Mesendoderm (in vitro differentiated cells): ENCODE results near the gene RABGEF1.
"Not testable (repeated sequence)": the region's sequence is repeated elsewhere in the genome, so short reads cannot be mapped to it uniquely, and the experiment has no call there.

Experiments
- DNase-seq: peaks from one replicate; pipeline ENCODE4 v3.0.0; 2013
- H2AK5ac ChIP-seq: 2 replicates; pipeline ENCODE4 v1.6.1; 2013; ENCODE audit warnings: low read length, inconsistent platforms
- H2BK120ac ChIP-seq: 2 replicates; pipeline ENCODE4 v1.6.1; 2013; ENCODE audit warnings: low read depth, mild to moderate bottlenecking, low read length, moderate library complexity, mixed read lengths
- H2BK15ac ChIP-seq: replicated peaks from 2 replicates; pipeline ENCODE4 v1.6.1; 2013; ENCODE audit warnings: low read depth, mild to moderate bottlenecking, moderate library complexity
- H2BK5ac ChIP-seq: 2 replicates; pipeline ENCODE4 v1.6.1; 2013; ENCODE audit warnings: low read length, inconsistent platforms
- H3K18ac ChIP-seq: 2 replicates; pipeline ENCODE4 v1.6.1; 2013; ENCODE audit warnings: mild to moderate bottlenecking, low read length, mixed read lengths
- H3K23ac ChIP-seq: one replicate; pipeline ENCODE4 v1.6.1; 2013; ENCODE audit warnings: low read length
- H3K27ac ChIP-seq: 2 replicates; pipeline ENCODE4 v1.5.1; 2013; ENCODE audit warnings: low read depth, mild to moderate bottlenecking, inconsistent platforms, low read length, moderate library complexity
- H3K27me3 ChIP-seq: 2 replicates; pipeline ENCODE4 v1.6.1; 2013; ENCODE audit warnings: low read length, control low read depth, mild to moderate bottlenecking, inconsistent platforms; ENCODE audit not compliant: insufficient read depth, poor library complexity
- H3K36me3 ChIP-seq: 2 replicates; pipeline ENCODE4 v1.6.1; 2013; ENCODE audit warnings: low read length, inconsistent platforms; ENCODE audit not compliant: control insufficient read depth, insufficient read depth
- H3K4ac ChIP-seq: one replicate; pipeline ENCODE4 v1.6.1; 2013; ENCODE audit warnings: low read depth, mild to moderate bottlenecking, low read length, moderate library complexity
- H3K4me1 ChIP-seq: 2 replicates; pipeline ENCODE4 v1.6.1; 2013; ENCODE audit warnings: low read depth, low read length, inconsistent platforms; ENCODE audit not compliant: control insufficient read depth
- H3K4me2 ChIP-seq: 2 replicates; pipeline ENCODE4 v1.6.1; 2013; ENCODE audit warnings: low read length
- H3K4me3 ChIP-seq: 2 replicates; pipeline ENCODE4 v1.5.1; 2013; ENCODE audit warnings: mild to moderate bottlenecking, low read length
- H3K56ac ChIP-seq: one replicate; pipeline ENCODE4 v1.6.1; 2013; ENCODE audit warnings: low read length
- H3K79me1 ChIP-seq: 2 replicates; pipeline ENCODE4 v1.6.1; 2013; ENCODE audit warnings: low read length, inconsistent platforms
- H3K79me2 ChIP-seq: 2 replicates; pipeline ENCODE4 v1.6.1; 2013; ENCODE audit warnings: mild to moderate bottlenecking, low read length; ENCODE audit not compliant: control insufficient read depth, insufficient read depth
- H3K9ac ChIP-seq: 2 replicates; pipeline ENCODE4 v1.6.1; 2013; ENCODE audit warnings: low read length, inconsistent platforms
- H4K5ac ChIP-seq: one replicate; pipeline ENCODE4 v1.6.1; 2013; ENCODE audit warnings: low read length
- H4K8ac ChIP-seq: one replicate; pipeline ENCODE4 v1.6.1; 2013; ENCODE audit warnings: low read depth, mild to moderate bottlenecking, control low read depth, low read length, moderate library complexity
- WGBS: extraction: QIAGEN DNeasy Blood & Tissue Kit; methylation state at CpG from one replicate; pipeline ENCODE4 v1.1.7; 2013; ENCODE audit warnings: low lambda C conversion rate, missing lambda C conversion rate; ENCODE audit not compliant: insufficient coverage; ENCODE audit errors: extremely low coverage; 5-methylcytosine and 5-hydroxymethylcytosine counted together

Gene RABGEF1

DNA sequence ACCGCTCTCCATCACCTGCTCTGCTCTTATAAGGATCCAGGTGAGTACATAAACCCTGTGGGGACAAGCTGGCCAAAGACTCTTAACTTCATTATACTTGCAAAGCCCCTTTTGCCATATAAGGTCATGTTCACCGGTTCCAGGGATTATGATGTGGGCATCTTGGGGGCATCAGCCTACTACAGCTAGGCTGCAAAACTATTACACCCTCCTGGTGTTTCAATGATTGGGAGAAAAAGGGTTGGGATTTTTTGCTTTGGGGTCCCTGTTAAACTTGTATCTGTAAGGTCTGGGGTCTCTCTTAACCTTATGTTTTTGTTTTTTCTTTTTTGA, 107.0 kb downstream of the RABGEF1 start:
- not testable (repeated sequence) for H2BK5ac ChIP-seq, H3K4me2 ChIP-seq, DNase-seq, H3K36me3 ChIP-seq, H3K27ac ChIP-seq, H2BK15ac ChIP-seq, H3K4me1 ChIP-seq, H4K8ac ChIP-seq, H3K27me3 ChIP-seq, H2AK5ac ChIP-seq, H3K4ac ChIP-seq, H2BK120ac ChIP-seq, H3K79me2 ChIP-seq, H3K56ac ChIP-seq, H3K23ac ChIP-seq, H3K79me1 ChIP-seq, H3K18ac ChIP-seq, H3K4me3 ChIP-seq, H3K9ac ChIP-seq, H4K5ac ChIP-seq
- WGBS = no CpG with 5 or more reads among the region's 2 CpGs

DNA sequence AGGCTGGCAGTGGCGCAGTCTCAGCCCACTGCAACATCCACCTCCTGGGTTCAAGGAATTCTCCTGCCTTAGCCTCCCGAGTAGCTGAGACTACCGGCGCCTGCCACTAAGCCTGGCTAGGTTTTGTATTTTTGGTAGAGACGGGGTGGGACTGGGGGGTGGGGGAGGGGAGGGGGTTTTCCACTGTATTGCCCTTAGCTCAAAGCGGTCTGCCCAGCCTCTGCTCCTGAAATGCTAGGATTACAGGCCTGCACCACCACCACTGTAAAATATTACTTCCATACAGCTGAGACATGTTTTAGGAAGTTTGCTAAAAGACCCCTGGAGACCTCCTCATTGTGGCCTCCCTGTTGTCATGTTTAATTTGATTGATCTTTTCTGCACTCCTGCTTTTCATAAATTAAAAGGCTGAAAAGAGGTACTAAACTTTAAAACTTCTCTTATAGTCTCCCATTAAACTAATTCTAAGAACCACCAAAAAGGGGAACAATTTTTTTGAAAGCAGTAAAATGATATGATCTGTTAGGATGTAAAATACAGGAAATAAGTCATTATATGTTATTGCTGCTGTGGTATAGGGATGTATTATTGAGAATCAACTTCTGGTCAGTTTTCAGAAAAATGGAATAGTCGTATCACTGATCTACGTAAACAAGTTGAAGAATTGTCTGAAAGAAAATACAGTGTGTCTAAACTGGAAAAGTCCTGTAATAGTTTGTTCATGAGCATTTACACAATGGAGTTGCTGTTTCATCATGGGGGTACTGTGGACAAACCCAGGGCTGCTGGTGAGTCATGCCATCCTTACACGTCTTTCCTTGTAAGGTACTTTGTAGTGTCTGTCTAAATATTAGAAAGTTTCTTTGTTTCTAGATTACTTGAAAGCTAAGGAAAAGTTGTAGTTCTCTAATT, 107.6 kb downstream of the RABGEF1 start:
- Histone ChIP-seq H3K36me3 (no peaks in the 10 kb centered on the region), H3K56ac (peak overlapping the region; percentile 25), H3K79me1 (no peaks in the 10 kb centered on the region), H3K4me1 (no peaks in the 10 kb centered on the region), H3K79me2 (no peaks in the 10 kb centered on the region), H4K5ac (no peak overlapping the region), H3K4me2 (no peak overlapping the region), H4K8ac (no peak overlapping the region), H3K27me3 (no peaks in the 10 kb centered on the region), H2AK5ac (no peak overlapping the region), H3K27ac (no peak overlapping the region), H2BK120ac (no peak overlapping the region), H3K23ac (no peak overlapping the region), H3K9ac (no peak overlapping the region), H2BK15ac (no peak overlapping the region), H3K4ac (no peak overlapping the region), H3K4me3 (no peak overlapping the region), H2BK5ac (no peak overlapping the region), H3K18ac (no peak overlapping the region)
- no CpG with 5 or more reads among the region's 9 CpGs for WGBS
- peak; percentile 51 for DNase-seq

DNA sequence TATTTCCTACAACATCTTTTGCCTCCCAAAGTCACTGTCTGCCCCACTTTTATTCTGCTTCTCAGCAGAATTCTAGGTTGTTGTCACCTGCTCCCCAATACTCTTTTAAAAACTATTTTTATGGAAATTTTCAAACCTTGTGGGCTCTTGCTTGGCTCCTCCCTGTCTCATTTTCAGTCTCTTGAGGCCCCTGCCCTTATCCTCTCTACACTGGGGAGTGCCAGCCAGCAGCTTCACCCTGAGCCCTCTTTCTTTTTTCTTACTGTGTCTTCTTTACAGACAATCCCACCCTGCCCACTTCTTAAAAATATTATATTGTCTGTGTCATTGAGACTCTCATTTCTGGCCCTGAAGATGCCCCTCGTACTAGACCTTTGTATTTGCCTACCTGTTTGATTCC, 118.8 kb downstream of the RABGEF1 start:
- Histone ChIP-seq H4K8ac (no peak overlapping the region), H3K9ac (no peak overlapping the region), H3K18ac (no peak overlapping the region), H3K36me3 (no peaks in the 10 kb centered on the region), H3K4ac (no peak overlapping the region), H3K4me1 (no peaks in the 10 kb centered on the region), H3K23ac (no peak overlapping the region), H3K27ac (no peak overlapping the region), H3K79me2 (no peaks in the 10 kb centered on the region), H3K4me2 (no peak overlapping the region), H2BK15ac (no peak overlapping the region), H4K5ac (no peak overlapping the region), H2BK5ac (no peak overlapping the region), H2AK5ac (no peak overlapping the region), H2BK120ac (no peak overlapping the region), H3K4me3 (no peak overlapping the region), H3K56ac (no peak overlapping the region), H3K27me3 (no peaks in the 10 kb centered on the region), H3K79me1 (no peaks in the 10 kb centered on the region)
- DNase-seq = no peak
- WGBS = no CpG with 5 or more reads among the region's 1 CpG

DNA sequence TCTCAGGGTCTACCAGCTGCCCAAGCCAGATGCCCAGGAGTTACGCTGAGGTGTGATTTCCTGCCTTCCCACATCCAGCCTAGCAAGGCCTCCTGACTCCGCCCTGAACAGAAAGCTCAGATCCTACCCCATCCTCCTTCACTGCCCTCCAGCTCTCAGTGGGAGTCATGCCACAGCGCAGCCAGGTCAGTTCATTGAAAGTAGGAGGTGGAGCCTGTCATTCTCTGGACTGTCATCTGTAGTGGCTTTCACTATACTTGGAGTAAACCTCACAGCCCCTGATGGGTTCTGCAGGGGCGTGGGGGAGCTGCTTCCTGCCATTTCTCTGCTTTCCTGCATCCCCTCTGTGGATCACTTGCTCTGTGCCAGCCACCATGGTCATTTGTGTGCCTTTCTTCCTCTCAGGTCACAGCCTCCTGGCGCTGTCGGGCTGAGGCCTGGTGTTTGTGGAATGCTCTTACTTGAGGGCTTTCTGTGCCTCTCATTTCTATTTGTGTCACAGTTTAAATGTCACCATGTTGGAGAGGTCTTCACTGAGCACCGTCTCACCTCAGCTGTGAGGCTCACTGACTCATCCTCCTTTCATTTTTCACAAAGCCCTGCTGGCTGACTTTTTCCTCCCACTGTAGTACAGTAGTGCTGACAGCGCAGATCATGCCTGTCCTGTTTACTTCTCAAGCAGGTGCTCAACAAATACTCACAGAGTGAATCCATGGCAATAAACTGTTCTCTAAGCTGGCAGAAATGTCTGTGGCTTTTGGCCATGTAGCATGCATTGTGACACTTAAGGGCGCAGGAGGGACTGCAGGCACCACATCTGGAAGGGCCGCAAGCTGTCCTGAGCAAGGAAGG, 119.5 kb downstream of the RABGEF1 start:
- Histone ChIP-seq H3K56ac (no peak overlapping the region), H3K27me3 (no peaks in the 10 kb centered on the region), H3K27ac (no peak overlapping the region), H4K8ac (no peak overlapping the region), H3K36me3 (no peaks in the 10 kb centered on the region), H2AK5ac (no peak overlapping the region), H2BK120ac (no peak overlapping the region), H4K5ac (no peak overlapping the region), H3K4me3 (no peak overlapping the region), H2BK15ac (no peak overlapping the region), H3K79me2 (no peaks in the 10 kb centered on the region), H3K4me1 (no peaks in the 10 kb centered on the region), H3K4ac (no peak overlapping the region), H3K9ac (no peak overlapping the region), H2BK5ac (no peak overlapping the region), H3K18ac (no peak overlapping the region), H3K79me1 (no peaks in the 10 kb centered on the region), H3K23ac (no peak overlapping the region), H3K4me2 (no peak overlapping the region)
- WGBS = no CpG with 5 or more reads among the region's 10 CpGs
- DNase-seq = peak; percentile 63

DNA sequence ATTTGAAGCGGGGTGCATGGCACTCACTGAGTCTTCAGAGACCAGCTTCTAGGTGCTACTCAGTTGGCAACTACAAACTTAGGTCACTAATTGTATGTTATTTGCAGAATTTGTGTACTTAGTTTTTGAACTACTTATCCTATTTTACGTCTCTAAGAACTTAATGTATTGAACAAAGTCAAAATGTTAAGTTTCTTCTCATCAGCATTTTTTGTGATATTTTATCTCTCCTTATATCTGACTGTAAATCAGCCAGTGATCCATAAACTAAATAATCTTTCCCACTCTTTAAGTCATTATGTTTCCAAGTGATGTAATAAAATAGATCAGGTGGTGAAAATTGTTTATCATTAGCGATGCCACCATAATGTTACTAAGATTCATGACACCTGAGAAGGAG, 120.2 kb downstream of the RABGEF1 start:
- Histone ChIP-seq H2BK5ac (no peak overlapping the region), H3K79me2 (no peaks in the 10 kb centered on the region), H3K23ac (no peak overlapping the region), H3K27ac (no peak overlapping the region), H3K4ac (no peak overlapping the region), H3K18ac (no peak overlapping the region), H2AK5ac (no peak overlapping the region), H4K8ac (no peak overlapping the region), H3K4me2 (no peak overlapping the region), H2BK120ac (no peak overlapping the region), H3K27me3 (no peaks in the 10 kb centered on the region), H3K4me1 (no peaks in the 10 kb centered on the region), H2BK15ac (no peak overlapping the region), H3K9ac (no peak overlapping the region), H3K56ac (no peak overlapping the region), H3K4me3 (no peak overlapping the region), H4K5ac (no peak overlapping the region), H3K36me3 (no peaks in the 10 kb centered on the region), H3K79me1 (no peaks in the 10 kb centered on the region)
- DNase-seq = no peak
- no CpG with 5 or more reads among the region's 3 CpGs for WGBS
